HepG2 (cell line): ENCODE data around the gene NKAIN4. TPM values are rescaled to one million over a fixed set of nuclear protein-coding genes. Genes with fewer than 3 reads are reported as not detected.

Experiments used
- ATF7 ChIP-seq, 2 experiments: fragments of 450-650 bp in 1 of 2; sonication (generic) in 1 of 2; formaldehyde crosslinking in 1 of 2; IDR thresholded peaks; 2 replicates each; pipeline versions ENCODE4 v1.4.0 to v1.6.1; 2016 to 2020; ENCODE audit warnings: antibody characterized with exemption in 1 of 2, mild to moderate bottlenecking in 1 of 2, missing genetic modification reagents in 1 of 2
- CEBPB ChIP-seq: IDR thresholded peaks from 2 replicates; pipeline ENCODE4 v1.6.1; 2011; ENCODE audit warnings: low read depth, low read length, improper control_type of control experiment, borderline replicate concordance
- DPF2 ChIP-seq: sonication (generic); formaldehyde crosslinking; IDR thresholded peaks from 2 replicates; pipeline ENCODE4 v1.4.0; 2020; ENCODE audit warnings: mild to moderate bottlenecking, low read depth, missing genetic modification reagents, borderline replicate concordance
- LCORL ChIP-seq, 2 experiments: fragments of 450-650 bp in 1 of 2; sonication (generic) in 1 of 2; formaldehyde crosslinking in 1 of 2; IDR thresholded peaks; 2 replicates each; pipeline versions ENCODE4 v1.5.0 to v1.6.1; 2017 to 2020; ENCODE audit warnings: antibody characterized with exemption in 1 of 2, missing genetic modification reagents in 1 of 2
- MTA3 ChIP-seq: sonication (generic); formaldehyde crosslinking; IDR thresholded peaks from 2 replicates; pipeline ENCODE4 v1.4.0; 2020; ENCODE audit warnings: missing genetic modification reagents
- MYC ChIP-seq: sonication (generic); formaldehyde crosslinking; IDR thresholded peaks from 2 replicates; pipeline ENCODE4 v1.9.0; 2021; ENCODE audit warnings: missing genetic modification reagents, borderline replicate concordance
- NCOA1 ChIP-seq: sonication (generic); formaldehyde crosslinking; IDR thresholded peaks from 2 replicates; pipeline ENCODE4 v1.9.0; 2021; ENCODE audit warnings: missing genetic modification reagents
- NFKBIZ ChIP-seq: IDR thresholded peaks from 2 replicates; pipeline ENCODE4 v1.6.1; 2018; ENCODE audit warnings: missing genetic modification reagents, missing compliant biosample characterization
- RARG ChIP-seq: sonication (generic); formaldehyde crosslinking; IDR thresholded peaks from 2 replicates; pipeline ENCODE4 v1.4.0; 2020; ENCODE audit warnings: low read depth, mild to moderate bottlenecking, missing genetic modification reagents
- SATB2 ChIP-seq: sonication (generic); formaldehyde crosslinking; IDR thresholded peaks from 2 replicates; pipeline ENCODE4 v1.5.0; 2020; ENCODE audit warnings: missing genetic modification reagents
- SUZ12 ChIP-seq: fragments of 150-350 bp; IDR thresholded peaks from 2 replicates; pipeline ENCODE4 v1.6.1; 2014; ENCODE audit warnings: low read depth, low read length
- ZMAT5 ChIP-seq: sonication (generic); formaldehyde crosslinking; IDR thresholded peaks from 2 replicates; pipeline ENCODE4 v1.5.0; 2020; ENCODE audit warnings: mild to moderate bottlenecking, low read depth, missing genetic modification reagents, borderline replicate concordance
- ZNF343 ChIP-seq: sonication (generic); formaldehyde crosslinking; IDR thresholded peaks from 2 replicates; pipeline ENCODE4 v1.4.0; 2020; ENCODE audit warnings: mild to moderate bottlenecking, missing genetic modification reagents
- ZNF550 ChIP-seq: sonication (generic); formaldehyde crosslinking; IDR thresholded peaks from 2 replicates; pipeline ENCODE4 v1.4.0; 2020; ENCODE audit warnings: mild to moderate bottlenecking, missing genetic modification reagents, borderline replicate concordance
- ZNF773 ChIP-seq: sonication (generic); formaldehyde crosslinking; IDR thresholded peaks from 2 replicates; pipeline ENCODE4 v1.4.0; 2020; ENCODE audit warnings: missing genetic modification reagents, borderline replicate concordance
- ZNF83 ChIP-seq: sonication (generic); formaldehyde crosslinking; IDR thresholded peaks from 2 replicates; pipeline ENCODE4 v1.4.0; 2020; ENCODE audit warnings: missing genetic modification reagents, mild to moderate bottlenecking, borderline replicate concordance
- ZSCAN9 ChIP-seq: IDR thresholded peaks from 2 replicates; pipeline ENCODE4 v1.6.1; 2016; ENCODE audit warnings: borderline replicate concordance
- ZZZ3 ChIP-seq: sonication (generic); formaldehyde crosslinking; IDR thresholded peaks from 2 replicates; pipeline ENCODE4 v1.4.0; 2020; ENCODE audit warnings: missing genetic modification reagents, mild to moderate bottlenecking, borderline replicate concordance
- polyA plus RNA-seq, 8 experiments: library from polyadenylated mRNA; depleted of rRNA in 3 of 8; stranded (reverse) in 7 of 8; unstranded in 1 of 8; fragments of >200 nt; fragmentation: Illumina TruSeq in 4 of 8; extraction: Trizol in 4 of 8; gene quantifications; 2 replicates each; pipeline versions ENCODE4 v1.2.1 to v1.2.3, GENCODE V29; 2011 to 2016; ENCODE audit warnings: low read depth in 4 of 8, missing spikeins in 1 of 8, mixed read lengths in 1 of 8; ENCODE audit not compliant: insufficient read depth in 1 of 8
- total RNA-seq, 5 experiments: library from RNA; depleted of rRNA; stranded (reverse); fragments of >200 nt; fragmentation: Illumina TruSeq; extraction: Trizol; gene quantifications; 2 replicates each; pipeline ENCODE4 v1.2.3, GENCODE V29; 2016; ENCODE audit warnings: low read depth in 1 of 5
- TF ChIP-seq, protein P1 (sequence below): sonication (generic); formaldehyde crosslinking; conservative IDR thresholded peaks from 2 replicates; pipeline ENCODE4 v1.4.0; 2020; ENCODE audit warnings: missing genetic modification reagents
- TF ChIP-seq, protein P2 (sequence below): IDR thresholded peaks from 2 replicates; pipeline ENCODE4 v1.6.1; 2016; ENCODE audit warnings: missing biosample characterization, missing genetic modification reagents, low read depth
- TF ChIP-seq, protein P3 (sequence below): sonication (generic); formaldehyde crosslinking; IDR thresholded peaks from 2 replicates; pipeline ENCODE4 v1.5.0; 2020; ENCODE audit warnings: missing genetic modification reagents
- TF ChIP-seq, protein P4 (sequence below): sonication (generic); formaldehyde crosslinking; IDR thresholded peaks from 2 replicates; pipeline ENCODE4 v1.4.0; 2020; ENCODE audit warnings: missing genetic modification reagents

Gene NKAIN4
- total and polyA plus RNA-seq, 2 of the 13 experiments (the other 11 are each of a cell fraction or from before 2014, with no cell fraction given) = not detected

GRCh38 chr20:63272105-63273058 is 18.1 kb upstream of the NKAIN4 start, which contains the start of gene ARFGAP1 (continued):
- TF ChIP-seq, protein P1, sequence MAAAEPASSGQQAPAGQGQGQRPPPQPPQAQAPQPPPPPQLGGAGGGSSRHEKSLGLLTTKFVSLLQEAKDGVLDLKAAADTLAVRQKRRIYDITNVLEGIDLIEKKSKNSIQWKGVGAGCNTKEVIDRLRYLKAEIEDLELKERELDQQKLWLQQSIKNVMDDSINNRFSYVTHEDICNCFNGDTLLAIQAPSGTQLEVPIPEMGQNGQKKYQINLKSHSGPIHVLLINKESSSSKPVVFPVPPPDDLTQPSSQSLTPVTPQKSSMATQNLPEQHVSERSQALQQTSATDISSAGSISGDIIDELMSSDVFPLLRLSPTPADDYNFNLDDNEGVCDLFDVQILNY (CRISPR knock-in tag) = no peak; the same call in 1 of the 2 replicates
- TF ChIP-seq DPF2 (CRISPR knock-in tag) (no peak), LCORL (IDR thresholded peaks at IDR 0.05) (no peak), LCORL (CRISPR knock-in tag; IDR thresholded peaks at IDR 0.05) (peak; percentile 68; the same call in 1 of the 2 replicates), ZNF343 (CRISPR knock-in tag) (no peak), ZNF773 (no peak), MTA3 (CRISPR knock-in tag) (no peak), MYC (CRISPR knock-in tag) (peak; percentile 94), ATF7 (IDR thresholded peaks at IDR 0.05) (no peak), ATF7 (CRISPR knock-in tag; IDR thresholded peaks at IDR 0.05) (no peak), ZMAT5 (CRISPR knock-in tag) (no peak), SATB2 (CRISPR knock-in tag) (no peak), CEBPB (no peak), SUZ12 (peak; percentile 34; the same call in 1 of the 2 replicates), NCOA1 (no peak), ZNF83 (CRISPR knock-in tag) (peak; percentile 18; the same call in 1 of the 2 replicates), ZZZ3 (CRISPR knock-in tag) (peak; percentile 90; the same call in 1 of the 2 replicates), ZSCAN9 (CRISPR knock-in tag) (peak; percentile 82; the same call in 1 of the 2 replicates), RARG (CRISPR knock-in tag) (no peak), NFKBIZ (CRISPR knock-in tag) (no peak), ZNF550 (CRISPR knock-in tag) (no peak)
- TF ChIP-seq, protein P2, sequence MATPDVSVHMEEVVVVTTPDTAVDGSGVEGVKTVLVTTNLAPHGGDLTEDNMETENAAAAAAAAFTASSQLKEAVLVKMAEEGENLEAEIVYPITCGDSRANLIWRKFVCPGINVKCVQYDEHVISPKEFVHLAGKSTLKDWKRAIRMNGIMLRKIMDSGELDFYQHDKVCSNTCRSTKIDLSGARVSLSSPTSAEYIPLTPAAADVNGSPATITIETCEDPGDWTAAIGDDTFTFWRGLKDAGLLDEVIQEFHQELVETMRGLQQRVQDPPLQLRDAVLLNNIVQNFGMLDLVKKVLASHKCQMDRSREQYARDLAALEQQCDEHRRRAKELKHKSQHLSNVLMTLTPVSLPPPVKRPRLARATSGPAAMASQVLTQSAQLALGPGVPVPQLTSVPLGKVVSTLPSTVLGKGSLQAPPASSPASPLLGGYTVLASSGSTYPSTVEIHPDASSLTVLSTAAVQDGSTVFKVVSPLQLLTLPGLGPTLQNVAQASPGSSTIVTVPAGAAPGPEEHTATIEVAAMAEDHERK = peak; percentile 55; the same call in 1 of the 2 replicates
- TF ChIP-seq, protein P3, sequence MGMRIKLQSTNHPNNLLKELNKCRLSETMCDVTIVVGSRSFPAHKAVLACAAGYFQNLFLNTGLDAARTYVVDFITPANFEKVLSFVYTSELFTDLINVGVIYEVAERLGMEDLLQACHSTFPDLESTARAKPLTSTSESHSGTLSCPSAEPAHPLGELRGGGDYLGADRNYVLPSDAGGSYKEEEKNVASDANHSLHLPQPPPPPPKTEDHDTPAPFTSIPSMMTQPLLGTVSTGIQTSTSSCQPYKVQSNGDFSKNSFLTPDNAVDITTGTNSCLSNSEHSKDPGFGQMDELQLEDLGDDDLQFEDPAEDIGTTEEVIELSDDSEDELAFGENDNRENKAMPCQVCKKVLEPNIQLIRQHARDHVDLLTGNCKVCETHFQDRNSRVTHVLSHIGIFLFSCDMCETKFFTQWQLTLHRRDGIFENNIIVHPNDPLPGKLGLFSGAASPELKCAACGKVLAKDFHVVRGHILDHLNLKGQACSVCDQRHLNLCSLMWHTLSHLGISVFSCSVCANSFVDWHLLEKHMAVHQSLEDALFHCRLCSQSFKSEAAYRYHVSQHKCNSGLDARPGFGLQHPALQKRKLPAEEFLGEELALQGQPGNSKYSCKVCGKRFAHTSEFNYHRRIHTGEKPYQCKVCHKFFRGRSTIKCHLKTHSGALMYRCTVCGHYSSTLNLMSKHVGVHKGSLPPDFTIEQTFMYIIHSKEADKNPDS (CRISPR knock-in tag) = no peak
- TF ChIP-seq, protein P4, sequence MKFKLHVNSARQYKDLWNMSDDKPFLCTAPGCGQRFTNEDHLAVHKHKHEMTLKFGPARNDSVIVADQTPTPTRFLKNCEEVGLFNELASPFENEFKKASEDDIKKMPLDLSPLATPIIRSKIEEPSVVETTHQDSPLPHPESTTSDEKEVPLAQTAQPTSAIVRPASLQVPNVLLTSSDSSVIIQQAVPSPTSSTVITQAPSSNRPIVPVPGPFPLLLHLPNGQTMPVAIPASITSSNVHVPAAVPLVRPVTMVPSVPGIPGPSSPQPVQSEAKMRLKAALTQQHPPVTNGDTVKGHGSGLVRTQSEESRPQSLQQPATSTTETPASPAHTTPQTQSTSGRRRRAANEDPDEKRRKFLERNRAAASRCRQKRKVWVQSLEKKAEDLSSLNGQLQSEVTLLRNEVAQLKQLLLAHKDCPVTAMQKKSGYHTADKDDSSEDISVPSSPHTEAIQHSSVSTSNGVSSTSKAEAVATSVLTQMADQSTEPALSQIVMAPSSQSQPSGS (CRISPR knock-in tag) = peak; percentile 86
